ENCODE data around the gene CAPN9.

Gene CAPN9

GRCh38 chr1:230807561-230808280, 60.5 kb downstream of the CAPN9 start:
- no peak for DNase-seq
- H3K27ac ChIP-seq (ENCODE audit: low read length): no peak overlapping the region

GRCh38 chr1:230808281-230808872, 61.2 kb downstream of the CAPN9 start:
- H3K27ac ChIP-seq (ENCODE audit: low read length): no peak overlapping the region
- no peaks in the 10 kb centered on the region for H3K27me3 ChIP-seq (ENCODE audit: insufficient read depth, low read length, poor library complexity)
- H3K9me3 ChIP-seq (ENCODE audit: insufficient read depth, low read length, severe bottlenecking): peaks cover 5% of the 10 kb centered on the region
- ATAC-seq (ENCODE audit: insufficient read depth, low read depth) (no peak), DNase-seq (no peak)
- no peaks in the 10 kb centered on the region for H3K4me1 ChIP-seq (ENCODE audit: insufficient read depth, low read length)
- no peak overlapping the region for H3K4me2 ChIP-seq (ENCODE audit: insufficient read depth, low read length)
- no peak overlapping the region for H2AFZ ChIP-seq (ENCODE audit: low read depth, low read length)
- no peak overlapping the region for H3K9ac ChIP-seq (ENCODE audit: low read depth, low read length)
- H3K4me3 ChIP-seq (ENCODE audit: low read depth in 1 of 2, low read length in 2 of 2): no peak overlapping the region
- H4K20me1 ChIP-seq (ENCODE audit: insufficient read depth, low read length): no peaks in the 10 kb centered on the region
- TF ChIP-seq EZH2 (IDR thresholded peaks at IDR 0.05; ENCODE audit: borderline replicate concordance, low read depth, low read length, severe bottlenecking): no peak
- no peak for TF ChIP-seq CTCF (IDR thresholded peaks at IDR 0.05; ENCODE audit: borderline replicate concordance, extremely low read depth, low read length, poor library complexity, severe bottlenecking)
- no peaks in the 10 kb centered on the region for H3K36me3 ChIP-seq (ENCODE audit: insufficient read depth, low read length)
- H3K79me2 ChIP-seq (ENCODE audit: insufficient read depth, low read length): no peaks in the 10 kb centered on the region

More at GRCh38 chr1:230807561-230808280, 60.5 kb downstream of the CAPN9 start:
- Histone ChIP-seq H3K9ac (ENCODE audit: low read depth, low read length) (no peak overlapping the region), H3K36me3 (ENCODE audit: insufficient read depth, low read length) (no peaks in the 10 kb centered on the region), H3K79me2 (ENCODE audit: insufficient read depth, low read length) (no peaks in the 10 kb centered on the region), H3K27me3 (ENCODE audit: insufficient read depth, low read length, poor library complexity) (no peaks in the 10 kb centered on the region), H3K4me2 (ENCODE audit: insufficient read depth, low read length) (no peak overlapping the region), H2AFZ (ENCODE audit: low read depth, low read length) (no peak overlapping the region), H3K9me3 (ENCODE audit: insufficient read depth, low read length, severe bottlenecking) (peaks cover 3% of the 10 kb centered on the region), H3K4me1 (ENCODE audit: insufficient read depth, low read length) (no peaks in the 10 kb centered on the region), H3K4me3 (ENCODE audit: low read depth in 1 of 2, low read length in 2 of 2) (no peak overlapping the region), H4K20me1 (ENCODE audit: insufficient read depth, low read length) (no peaks in the 10 kb centered on the region)
- TF ChIP-seq EZH2 (IDR thresholded peaks at IDR 0.05; ENCODE audit: borderline replicate concordance, low read depth, low read length, severe bottlenecking) (no peak), CTCF (IDR thresholded peaks at IDR 0.05; ENCODE audit: borderline replicate concordance, extremely low read depth, low read length, poor library complexity, severe bottlenecking) (no peak)
- ATAC-seq (ENCODE audit: insufficient read depth, low read depth): no peak

- H3K36me3 ChIP-seq (ENCODE audit: insufficient read depth, low read length): no peaks in the 10 kb centered on the region
- no peak for ATAC-seq (ENCODE audit: insufficient read depth, low read depth)
- DNase-seq: no peak
- no peak overlapping the region for H3K4me3 ChIP-seq (ENCODE audit: low read depth in 1 of 2, low read length in 2 of 2)
- no peak overlapping the region for H3K27ac ChIP-seq (ENCODE audit: low read length)
- no peaks in the 10 kb centered on the region for H3K27me3 ChIP-seq (ENCODE audit: insufficient read depth, low read length, poor library complexity)
- H3K9ac ChIP-seq (ENCODE audit: low read depth, low read length): no peak overlapping the region
- no peak overlapping the region for H2AFZ ChIP-seq (ENCODE audit: low read depth, low read length)
- H3K79me2 ChIP-seq (ENCODE audit: insufficient read depth, low read length): no peaks in the 10 kb centered on the region
- TF ChIP-seq EZH2 (IDR thresholded peaks at IDR 0.05; ENCODE audit: borderline replicate concordance, low read depth, low read length, severe bottlenecking) (no peak), CTCF (IDR thresholded peaks at IDR 0.05; ENCODE audit: borderline replicate concordance, extremely low read depth, low read length, poor library complexity, severe bottlenecking) (no peak)
- no peak overlapping the region for H3K4me2 ChIP-seq (ENCODE audit: insufficient read depth, low read length)
- no peaks in the 10 kb centered on the region for H4K20me1 ChIP-seq (ENCODE audit: insufficient read depth, low read length)
- H3K9me3 ChIP-seq (ENCODE audit: insufficient read depth, low read length, severe bottlenecking): peaks cover 5% of the 10 kb centered on the region
- no peaks in the 10 kb centered on the region for H3K4me1 ChIP-seq (ENCODE audit: insufficient read depth, low read length)
Measured at GRCh38 chr1:230809256-230809990, 62.2 kb downstream of the CAPN9 start.

All from DND-41 (cell line).